GM12892 (cell line): Measurements from ENCODE around the gene SPARC.

Source experiments
- DNase-seq: peaks from one replicate; pipeline ENCODE4 v3.0.0; 2011; ENCODE audit not compliant: insufficient read length
- FAIRE-seq: peaks from 2 replicates; lab custom pipeline; 2011; peaks lifted over from hg19 to GRCh38; lab: Jason Lieb, UNC
- POLR2A ChIP-seq: IDR thresholded peaks from 2 replicates; pipeline ENCODE4 v1.6.1; 2011; ENCODE audit warnings: low read depth, low read length, control low read depth
- POLR2AphosphoS5 ChIP-seq: IDR thresholded peaks from 2 replicates; pipeline ENCODE4 v1.6.1; 2011; ENCODE audit warnings: low read depth, low read length, control low read depth
- TAF1 ChIP-seq: IDR thresholded peaks from 2 replicates; pipeline ENCODE4 v1.6.1; 2011; ENCODE audit warnings: low read depth, mild to moderate bottlenecking, control low read depth, low read length, borderline replicate concordance

SPARC gene

DNA sequence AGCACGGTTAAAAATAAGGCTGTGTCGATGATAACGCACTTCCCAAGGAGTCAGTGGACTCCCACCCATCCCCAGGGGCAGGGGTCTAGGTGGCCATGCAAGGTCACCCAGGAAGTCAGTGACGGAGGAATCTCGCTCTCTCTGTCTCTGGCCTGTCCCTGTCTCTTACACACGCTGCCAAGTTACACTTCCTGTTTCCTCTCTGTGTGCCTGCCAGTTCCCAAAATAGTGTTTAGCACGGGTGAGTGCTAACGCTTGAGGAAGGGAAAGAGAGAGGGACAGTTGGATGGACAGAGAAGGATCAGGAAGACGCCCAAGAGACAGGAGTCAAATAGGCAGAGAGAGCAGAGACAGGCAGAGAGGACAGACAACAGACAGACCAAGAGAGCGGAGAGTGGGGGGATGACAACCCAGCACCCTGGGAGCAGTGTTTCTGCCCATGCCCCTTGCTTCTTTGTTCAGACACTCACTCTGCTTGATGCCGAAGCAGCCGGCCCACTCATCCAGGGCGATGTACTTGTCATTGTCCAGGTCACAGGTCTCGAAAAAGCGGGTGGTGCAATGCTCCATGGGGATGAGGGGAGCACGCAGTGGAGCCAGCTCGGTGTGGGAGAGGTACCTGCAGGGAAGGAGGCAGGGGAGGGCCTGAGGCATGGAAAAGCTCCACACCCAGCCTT, 23.0 kb downstream of the SPARC start:
- DNase-seq: no peak
- peak; percentile 51 for FAIRE-seq
- TF ChIP-seq TAF1 (no peak), POLR2A (0 out of 2 replicates have a peak, but pooled peaks have one; percentile 38)

DNA sequence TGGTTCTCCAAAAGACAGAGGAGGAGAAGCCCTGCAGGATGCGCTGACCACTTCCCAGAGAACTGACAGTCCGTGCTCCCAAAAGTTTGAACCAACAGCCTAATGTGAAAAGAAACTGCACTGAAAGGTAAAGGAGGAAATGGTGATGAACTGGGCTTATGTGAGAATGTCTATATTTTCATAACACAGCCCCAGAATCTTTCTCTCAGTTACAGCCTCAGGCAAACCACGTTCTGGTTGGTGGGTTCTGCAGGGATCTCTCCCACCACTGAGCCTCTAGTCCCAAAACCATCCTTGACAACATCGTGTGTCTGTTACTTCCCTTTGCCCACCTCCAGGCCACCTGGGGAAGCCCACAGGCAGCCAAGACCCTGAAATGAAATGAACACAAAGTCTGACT, 23.9 kb downstream of the SPARC start:
- FAIRE-seq: peak; percentile 95

DNA sequence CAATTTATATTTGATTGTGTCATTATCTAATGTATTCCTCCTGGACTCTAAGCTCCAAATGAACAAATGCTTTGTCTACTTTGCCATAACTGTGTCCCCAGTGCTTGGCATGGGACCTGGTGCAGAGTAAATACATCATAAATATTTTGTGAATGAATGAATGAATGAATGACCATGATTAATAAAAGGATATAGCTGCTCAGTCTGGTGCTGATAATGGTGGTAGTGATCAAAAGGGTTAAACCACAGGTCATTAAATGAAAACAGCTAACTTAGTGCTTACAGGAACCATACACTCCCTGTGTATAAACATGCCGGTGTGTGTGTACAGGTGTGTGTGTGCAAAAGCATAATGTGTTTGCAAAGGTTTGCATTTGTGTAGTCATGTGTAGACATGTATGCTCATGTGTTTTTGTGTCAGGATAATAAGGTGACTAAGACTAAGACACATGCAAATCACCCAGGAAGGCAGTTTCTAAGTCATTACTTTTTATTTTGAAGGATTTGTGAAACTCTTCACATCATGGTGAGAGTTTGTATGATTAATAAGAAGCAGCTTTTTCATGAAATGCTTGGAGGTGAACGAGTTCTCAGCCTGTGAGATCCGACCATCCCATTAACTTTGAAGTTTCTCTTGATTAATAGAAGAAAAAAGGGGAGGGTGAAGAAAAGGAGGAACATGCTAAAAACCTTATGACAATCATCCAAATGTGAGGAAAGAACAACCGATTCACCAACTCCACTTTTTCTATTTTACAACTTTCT, 24.6 kb downstream of the SPARC start:
- no peak for FAIRE-seq
- no peak for DNase-seq
- TF ChIP-seq TAF1 (no peak), POLR2A (no peak), POLR2AphosphoS5 (no peak; the same call in none of the 2 replicates)

More for the DNA sequence above, 23.9 kb downstream of the SPARC start:
- DNase-seq: no peak
- TF ChIP-seq POLR2AphosphoS5 (no peak; the same call in 1 of the 2 replicates), POLR2A (no peak), TAF1 (no peak)

DNA sequence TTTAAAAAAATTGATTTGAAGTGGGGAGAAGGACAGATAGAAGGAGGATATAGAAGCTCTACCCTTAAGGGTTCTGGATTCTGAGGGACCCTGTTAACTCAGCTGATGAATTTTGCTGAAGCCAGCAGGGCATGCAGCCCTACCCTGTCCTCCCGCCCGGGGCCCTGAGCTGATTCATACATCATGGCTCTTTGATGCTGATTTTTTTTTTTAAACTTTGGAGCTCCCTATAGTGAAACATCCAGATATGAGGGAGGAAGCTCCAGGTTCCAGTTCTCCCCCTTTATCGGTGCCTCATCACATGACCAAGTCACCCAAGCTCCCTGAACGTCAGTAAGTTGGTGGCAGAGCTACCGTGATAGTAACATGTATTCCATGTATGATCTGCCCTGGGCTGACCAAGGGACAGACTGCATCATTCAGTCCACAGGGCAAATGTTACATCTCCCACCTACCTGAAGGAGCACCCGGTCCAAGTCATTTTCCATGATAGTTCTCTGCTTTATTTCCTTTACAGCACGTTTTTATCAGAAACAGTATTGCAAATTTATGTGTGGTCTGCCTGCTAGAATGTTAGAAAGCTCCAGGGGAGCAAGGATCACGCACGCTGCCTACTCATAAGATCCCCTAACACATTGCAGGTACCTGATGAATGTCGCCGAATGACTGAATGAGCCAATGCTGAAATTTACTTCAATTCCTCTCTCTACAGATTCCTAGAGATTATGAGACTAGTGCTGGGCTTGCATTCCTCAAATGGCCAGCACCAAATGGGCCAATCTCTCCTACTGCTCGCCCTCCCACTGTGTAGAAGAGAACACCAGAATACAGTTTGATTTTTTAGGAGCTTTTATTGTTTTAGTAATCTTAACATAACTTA, 25.9 kb downstream of the SPARC start:
- TF ChIP-seq TAF1 (no peak), POLR2A (no peak), POLR2AphosphoS5 (no peak)

DNA sequence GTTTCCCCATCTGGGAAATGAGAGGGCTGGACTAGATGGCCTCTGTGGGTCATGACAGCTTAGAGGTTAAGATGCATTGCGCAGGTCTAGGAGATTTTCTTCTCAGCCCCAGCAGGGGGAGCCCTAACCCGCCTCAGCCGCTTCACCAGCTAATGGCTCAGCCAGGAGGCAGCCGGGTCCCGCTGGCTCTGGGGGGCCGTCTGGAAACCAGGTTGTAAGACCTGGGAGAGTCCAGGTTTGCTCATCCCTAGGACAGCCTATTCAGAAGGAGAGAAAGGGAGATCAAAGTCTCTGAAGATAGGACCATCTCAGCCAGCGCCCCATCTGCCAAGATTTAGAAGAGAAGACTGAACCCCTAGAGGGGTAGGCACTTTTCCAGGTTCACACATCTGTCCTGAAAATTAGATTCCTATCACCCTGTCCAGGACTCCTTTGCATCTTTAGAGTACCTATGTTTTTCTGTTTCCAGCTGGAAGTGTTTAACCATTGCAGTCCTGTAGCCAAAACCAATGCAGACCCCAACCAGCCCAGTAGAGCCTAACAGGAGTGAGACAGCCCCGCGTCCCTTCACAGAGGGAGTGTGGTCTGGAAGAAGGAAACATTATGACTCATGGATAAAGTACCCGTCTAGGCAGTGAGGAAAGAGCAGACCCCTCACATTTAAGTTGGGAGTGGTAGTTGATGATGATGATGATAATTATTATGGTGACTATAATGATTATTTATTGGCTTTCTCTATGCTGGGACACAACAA, 27.5 kb downstream of the SPARC start:
- no peak for TF ChIP-seq POLR2AphosphoS5
- TF ChIP-seq TAF1: no peak
- peak; percentile 86 for FAIRE-seq
- no peak for DNase-seq

More for the DNA sequence above, 25.9 kb downstream of the SPARC start:
- FAIRE-seq (no peak), DNase-seq (no peak)

DNA sequence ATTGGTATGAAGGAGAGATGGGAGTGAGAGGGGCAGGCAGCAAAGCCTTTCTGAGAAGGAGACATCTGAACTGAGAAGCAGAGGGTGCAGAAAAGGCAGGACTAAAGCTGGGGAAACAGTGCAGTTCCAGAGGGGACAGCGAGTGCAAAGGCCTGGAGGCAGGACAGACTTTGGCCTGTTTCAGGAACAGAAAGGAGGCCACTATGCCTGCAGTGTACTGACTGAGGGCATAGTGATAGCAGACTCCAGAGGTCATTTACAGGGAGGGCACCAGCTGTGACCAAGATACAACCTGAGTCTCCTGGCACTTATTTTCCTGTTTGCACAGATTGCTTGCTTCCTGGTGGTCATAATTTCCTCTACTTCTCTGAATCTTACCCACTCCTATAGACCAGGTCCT, 29.6 kb downstream of the SPARC start:
- no peak for TF ChIP-seq POLR2AphosphoS5
- TF ChIP-seq TAF1: no peak
- TF ChIP-seq POLR2A: no peak
- DNase-seq (no peak), FAIRE-seq (no peak)

DNA sequence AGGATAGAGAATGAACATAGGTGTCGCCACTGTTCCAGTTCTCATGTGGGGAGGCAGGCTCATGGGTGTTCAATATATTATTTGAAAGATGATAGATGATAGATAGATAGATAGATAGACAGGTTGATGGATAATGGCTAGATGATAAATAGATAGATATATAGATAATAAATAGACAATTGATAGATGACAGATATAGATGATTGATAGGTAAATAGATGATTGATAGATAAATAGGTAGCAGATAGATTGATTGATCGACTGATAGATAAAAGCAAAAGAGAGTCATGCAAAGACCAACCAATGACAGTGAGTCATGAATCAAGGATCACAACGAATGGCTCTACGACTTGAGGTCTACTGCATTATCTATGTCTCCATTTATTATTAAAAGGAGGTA, 30.4 kb downstream of the SPARC start:
- FAIRE-seq (no peak), DNase-seq (no peak)

DNA sequence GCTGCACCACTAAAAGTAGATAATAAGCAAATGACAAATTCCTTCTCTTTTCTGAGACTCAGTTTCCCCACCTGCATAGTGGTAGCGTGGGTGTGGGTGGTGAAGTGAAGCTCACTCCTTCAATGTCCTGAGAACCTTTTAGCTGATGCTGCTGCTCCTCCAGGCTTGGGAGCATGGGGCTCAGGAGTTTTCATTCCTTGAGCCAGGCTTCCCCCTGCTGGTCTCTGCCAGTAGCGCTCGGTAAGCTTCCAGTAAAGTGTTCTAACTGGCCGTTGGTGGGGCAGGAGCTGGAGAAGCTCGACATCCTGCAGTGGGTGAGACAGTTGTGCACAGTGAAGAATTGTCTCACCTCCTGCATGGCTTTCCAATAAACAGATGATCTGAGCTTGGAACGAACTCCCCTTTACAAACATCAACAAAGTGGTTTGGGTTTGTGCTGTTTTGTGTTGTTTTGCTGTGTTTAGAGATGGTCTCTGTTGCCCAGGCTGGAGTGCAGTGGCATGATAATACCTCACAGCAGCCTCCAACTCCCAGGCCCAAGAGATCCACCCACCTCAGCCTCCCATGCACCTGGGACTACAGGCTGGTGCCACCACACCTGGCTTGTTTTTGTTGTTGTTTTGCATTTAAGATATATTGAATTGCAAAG, 34.6 kb downstream of the SPARC start:
- peak; percentile 94 for FAIRE-seq
- no peak for DNase-seq
- no peak for TF ChIP-seq POLR2A

More for the DNA sequence above, 30.4 kb downstream of the SPARC start:
- TF ChIP-seq TAF1 (no peak), POLR2A (no peak), POLR2AphosphoS5 (no peak)

DNA sequence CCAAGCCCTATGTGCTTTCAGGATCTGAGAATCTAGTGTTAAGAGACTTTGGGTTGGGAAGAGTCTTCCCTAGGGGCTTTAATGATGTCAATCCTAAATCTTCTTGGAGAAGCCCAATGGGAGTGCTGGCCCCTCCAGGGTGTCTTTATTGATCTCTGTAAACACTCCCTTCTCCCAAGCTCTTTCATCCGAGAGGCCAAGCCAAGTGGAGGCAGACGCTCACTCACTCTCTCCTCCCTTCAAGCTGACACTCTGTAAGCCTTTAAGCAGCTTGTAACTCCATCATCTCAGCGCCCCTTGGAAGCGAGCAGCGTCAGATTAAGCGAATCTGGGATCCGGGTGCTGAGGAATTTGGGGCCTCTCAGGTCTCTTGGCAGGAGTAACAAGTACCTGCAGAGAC, 37.7 kb downstream of the SPARC start:
- FAIRE-seq (no peak), DNase-seq (no peak)
- TF ChIP-seq TAF1 (no peak), POLR2A (no peak), POLR2AphosphoS5 (no peak)

DNA sequence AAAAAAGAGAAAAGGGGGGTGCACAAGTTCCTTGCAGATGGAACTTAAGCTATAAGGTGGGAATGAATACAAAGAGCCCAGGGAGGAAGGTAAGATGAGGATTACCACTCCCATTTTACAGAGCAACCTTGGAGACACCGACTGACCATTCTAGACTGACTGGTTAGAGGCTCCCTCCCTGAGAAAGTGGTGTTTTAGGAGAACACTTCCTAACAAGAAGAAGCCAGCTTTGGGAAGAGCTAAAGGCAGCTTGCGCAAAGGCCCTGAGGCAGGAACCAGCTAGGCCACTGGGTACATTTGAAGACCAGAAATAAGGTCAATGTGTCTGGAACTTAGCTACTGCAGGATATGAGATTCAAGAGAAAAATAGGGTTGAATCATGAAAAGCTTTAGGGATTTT, 38.6 kb downstream of the SPARC start:
- TF ChIP-seq POLR2AphosphoS5: no peak
- FAIRE-seq (no peak), DNase-seq (no peak)

DNA sequence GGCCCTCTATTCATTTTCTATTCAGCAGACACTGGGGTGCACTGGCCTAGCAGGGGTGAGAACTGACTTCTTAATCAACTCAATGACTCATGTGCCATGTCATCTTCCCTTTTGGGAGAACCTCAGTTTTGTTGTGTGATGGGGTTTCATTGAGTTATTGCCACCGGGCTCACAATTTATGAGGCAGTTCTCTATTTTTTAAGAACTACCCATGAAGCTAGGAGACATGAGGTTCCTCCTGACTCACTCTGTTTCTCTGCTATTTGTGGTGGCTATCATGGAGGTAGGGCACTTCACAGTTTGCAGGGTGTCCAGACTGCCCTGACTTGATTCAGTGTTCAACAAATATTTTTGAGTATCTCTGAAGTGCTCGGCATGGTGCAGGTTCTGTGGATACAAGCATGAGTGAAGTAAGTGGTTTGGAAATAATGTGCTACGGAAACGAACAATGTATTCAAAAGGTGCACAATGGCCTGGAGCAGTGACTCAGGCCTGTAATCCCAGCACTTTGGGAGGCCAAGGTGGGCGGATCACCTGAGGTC, 39.3 kb downstream of the SPARC start:
- TF ChIP-seq TAF1: no peak
- no peak for TF ChIP-seq POLR2AphosphoS5
- no peak for TF ChIP-seq POLR2A
- FAIRE-seq (no peak), DNase-seq (no peak)
